Measurements from ENCODE around the gene PHACTR2. TPM values are rescaled to one million over a fixed set of nuclear protein-coding genes. Genes with fewer than 3 reads are reported as not detected.

PHACTR2 gene
- total and polyA plus RNA-seq, 10 of the 15 experiments (the other 5 are each of a cell fraction or from before 2014, with no cell fraction given): 1.4 to 19.1 (median 5.3) TPM

DNA sequence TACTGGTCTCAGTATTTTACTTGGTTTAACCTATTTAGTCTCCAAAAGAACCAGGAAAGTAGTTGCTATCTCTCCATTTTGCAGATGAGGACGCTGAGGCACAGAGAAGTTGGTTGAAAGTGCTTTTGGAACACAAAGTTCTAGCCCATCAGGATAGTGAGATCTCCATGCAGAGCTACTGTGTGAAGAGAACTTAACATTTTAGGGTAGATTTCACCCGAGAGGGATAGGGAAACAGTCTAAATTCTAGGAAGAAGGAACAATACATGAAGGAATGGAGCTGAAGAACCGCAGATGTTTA lies 65.1 kb downstream of the PHACTR2 start:
- ChIA-PET CTCF (no interaction called here), POLR2A (no interaction called here), SMC1A (ENCODE audit: uncharacterized antibody, unreplicated experiment) (interaction anchor here (0.5 to 1.2 kb wide), 3 partner anchors 15 to 140 kb away, joined by 3 read pairs; no protein-coding TSS in a partner anchor), RAD21 (ENCODE audit: unreplicated experiment) (no interaction called here)
- H3K79me2 ChIP-seq (ENCODE audit: control insufficient read depth, insufficient read depth, low read length): no peaks in the 10 kb centered on the region
- no peak overlapping the region for H2AFZ ChIP-seq (ENCODE audit: control insufficient read depth, low read depth, low read length)
- H3K4me3 ChIP-seq: no peak overlapping the region
- 21% methylated on average over 3 of the region's 3 CpGs for WGBS (ENCODE audit: insufficient coverage, insufficient replicate concordance, low lambda C conversion rate, missing lambda C conversion rate)
- no peak overlapping the region for H3K4me2 ChIP-seq (ENCODE audit: control insufficient read depth, insufficient read depth)
- ATAC-seq (no peak), DNase-seq (ENCODE audit: low read depth, low spot score) (no peak), FAIRE-seq (no peak)
- H3K27ac ChIP-seq (ENCODE audit: control insufficient read depth, insufficient read depth): no peak overlapping the region
- no peaks in the 10 kb centered on the region for H3K36me3 ChIP-seq (ENCODE audit: control insufficient read depth in 2 of 2, insufficient read depth in 2 of 2, low read length in 1 of 2)
- H3K27me3 ChIP-seq (replicated peaks in 1 of 2; ENCODE audit: control insufficient read depth in 2 of 2, insufficient read depth in 2 of 2, low read length in 1 of 2): no peaks in the 10 kb centered on the region
- in situ Hi-C loops (cut with MboI) (no loop called here), intact Hi-C loops (cut with micrococcal nuclease; ENCODE audit: unreplicated experiment) (no loop called here)
- TF ChIP-seq ZNF207 (IDR thresholded peaks at IDR 0.05; ENCODE audit: borderline replicate concordance): no peak
- BruUV-seq (replicated peaks): no TSS peak
- no peaks in the 10 kb centered on the region for H3K9me3 ChIP-seq (replicated peaks; ENCODE audit: control insufficient read depth, insufficient read depth, low read length)
- H3K9ac ChIP-seq (ENCODE audit: control insufficient read depth, insufficient read depth, low read length): no peak overlapping the region
- H4K20me1 ChIP-seq (ENCODE audit: control insufficient read depth, insufficient read depth): no peaks in the 10 kb centered on the region
- H3K4me1 ChIP-seq (ENCODE audit: control insufficient read depth, insufficient read depth, low read length): no peaks in the 10 kb centered on the region

- Histone ChIP-seq H3K36me3 (ENCODE audit: control insufficient read depth in 2 of 2, insufficient read depth in 2 of 2, low read length in 1 of 2) (no peaks in the 10 kb centered on the region), H3K27ac (ENCODE audit: control insufficient read depth, insufficient read depth) (no peak overlapping the region), H2AFZ (ENCODE audit: control insufficient read depth, low read depth, low read length) (no peak overlapping the region), H3K4me2 (ENCODE audit: control insufficient read depth, insufficient read depth) (no peak overlapping the region), H3K9me3 (replicated peaks; ENCODE audit: control insufficient read depth, insufficient read depth, low read length) (no peaks in the 10 kb centered on the region), H3K9ac (ENCODE audit: control insufficient read depth, insufficient read depth, low read length) (no peak overlapping the region), H3K4me1 (ENCODE audit: control insufficient read depth, insufficient read depth, low read length) (no peaks in the 10 kb centered on the region), H4K20me1 (ENCODE audit: control insufficient read depth, insufficient read depth) (no peaks in the 10 kb centered on the region), H3K4me3 (no peak overlapping the region), H3K27me3 (replicated peaks in 1 of 2; ENCODE audit: control insufficient read depth in 2 of 2, insufficient read depth in 2 of 2, low read length in 1 of 2) (no peaks in the 10 kb centered on the region), H3K79me2 (ENCODE audit: control insufficient read depth, insufficient read depth, low read length) (no peaks in the 10 kb centered on the region)
- BruUV-seq (replicated peaks): no TSS peak
- ATAC-seq (no peak), DNase-seq (ENCODE audit: low read depth, low spot score) (no peak), FAIRE-seq (no peak)
- RAD21 ChIA-PET (ENCODE audit: unreplicated experiment): no interaction called here
- POLR2A ChIA-PET: no interaction called here
- intact Hi-C loops (cut with micrococcal nuclease; ENCODE audit: unreplicated experiment) (no loop called here), in situ Hi-C loops (cut with MboI) (no loop called here)
- CTCF ChIA-PET: no interaction called here
- 41% methylated on average over 12 of the region's 12 CpGs for WGBS (ENCODE audit: insufficient coverage, insufficient replicate concordance, low lambda C conversion rate, missing lambda C conversion rate)
- SMC1A ChIA-PET (ENCODE audit: uncharacterized antibody, unreplicated experiment): interaction anchor here (0.5 to 1.2 kb wide), 2 partner anchors 14 to 139 kb away, joined by 3 read pairs; no protein-coding TSS in a partner anchor
- TF ChIP-seq POLR2AphosphoS2 (IDR thresholded peaks at IDR 0.05; ENCODE audit: low read depth, low read length): no peak
- no peak for TF ChIP-seq POLR2AphosphoS5 (IDR thresholded peaks at IDR 0.05; ENCODE audit: low read length)
- TF ChIP-seq, protein P1, sequence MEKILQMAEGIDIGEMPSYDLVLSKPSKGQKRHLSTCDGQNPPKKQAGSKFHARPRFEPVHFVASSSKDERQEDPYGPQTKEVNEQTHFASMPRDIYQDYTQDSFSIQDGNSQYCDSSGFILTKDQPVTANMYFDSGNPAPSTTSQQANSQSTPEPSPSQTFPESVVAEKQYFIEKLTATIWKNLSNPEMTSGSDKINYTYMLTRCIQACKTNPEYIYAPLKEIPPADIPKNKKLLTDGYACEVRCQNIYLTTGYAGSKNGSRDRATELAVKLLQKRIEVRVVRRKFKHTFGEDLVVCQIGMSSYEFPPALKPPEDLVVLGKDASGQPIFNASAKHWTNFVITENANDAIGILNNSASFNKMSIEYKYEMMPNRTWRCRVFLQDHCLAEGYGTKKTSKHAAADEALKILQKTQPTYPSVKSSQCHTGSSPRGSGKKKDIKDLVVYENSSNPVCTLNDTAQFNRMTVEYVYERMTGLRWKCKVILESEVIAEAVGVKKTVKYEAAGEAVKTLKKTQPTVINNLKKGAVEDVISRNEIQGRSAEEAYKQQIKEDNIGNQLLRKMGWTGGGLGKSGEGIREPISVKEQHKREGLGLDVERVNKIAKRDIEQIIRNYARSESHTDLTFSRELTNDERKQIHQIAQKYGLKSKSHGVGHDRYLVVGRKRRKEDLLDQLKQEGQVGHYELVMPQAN (conservative IDR thresholded peaks at IDR 0.05): no peak
- TF ChIP-seq BHLHE40 (IDR thresholded peaks at IDR 0.05; ENCODE audit: borderline replicate concordance in 1 of 2, low read depth in 2 of 2, low read length in 1 of 2): no peak
- no peak for TF ChIP-seq ZNF622 (IDR thresholded peaks at IDR 0.05)
- TF ChIP-seq RAD51 (IDR thresholded peaks at IDR 0.05): no peak
- no peak for TF ChIP-seq CHD4 (IDR thresholded peaks at IDR 0.05)
- no peak for TF ChIP-seq BCLAF1 (IDR thresholded peaks at IDR 0.05)
These were observed 65.8 kb downstream of the PHACTR2 start for GRCh38 chr6:143743301-143744166.
